HFFc6 (cell line): ENCODE measurements around the gene BCAT1. TPM values are rescaled to one million over a fixed set of nuclear protein-coding genes. Genes with fewer than 3 reads are reported as not detected.

ENCODE experiments used
- DNase-seq: peaks from one replicate; pipeline ENCODE4 v3.0.0-alpha.2; 2018
- H3K27ac Mint-ChIP-seq: 2 replicates; pipeline ENCODE4 v1.8.0; 2020; ENCODE audit warnings: mild to moderate bottlenecking, mixed read lengths
- H3K27me3 Mint-ChIP-seq: 2 replicates; pipeline ENCODE4 v1.8.0; 2021; ENCODE audit warnings: mild to moderate bottlenecking, moderate library complexity, mixed read lengths; ENCODE audit not compliant: insufficient read depth
- H3K36me3 Mint-ChIP-seq: 2 replicates; pipeline ENCODE4 v1.8.0; 2021; ENCODE audit warnings: low read depth, mixed read lengths
- H3K4me1 Mint-ChIP-seq: 2 replicates; pipeline ENCODE4 v1.8.0; 2020; ENCODE audit warnings: low read depth, mixed read lengths
- H3K4me3 Mint-ChIP-seq: 2 replicates; pipeline ENCODE4 v1.8.0; 2020; ENCODE audit warnings: mild to moderate bottlenecking, moderate library complexity, mixed read lengths
- H3K9me3 Mint-ChIP-seq: 2 replicates; pipeline ENCODE4 v1.8.0; 2020; ENCODE audit warnings: mild to moderate bottlenecking, mixed read lengths
- total RNA-seq, 6 experiments: library from RNA; stranded (reverse); fragmentation: NEBNext Ultra II Directional; extraction: Animal tissue kit (Norgen Biotek cat#: 25700); gene quantifications; 2 replicates in 1 of 6; 3 replicates in 5 of 6; pipeline ENCODE4 v1.2.3, GENCODE V29; 2021
- TF ChIP-seq, protein P1 (sequence below): fragments of 200-600 bp; sonication (generic); IDR thresholded peaks from 2 replicates; pipeline ENCODE4 v1.5.0; 2021; ENCODE audit warnings: antibody characterized with exemption, mild to moderate bottlenecking

BCAT1 gene
- total RNA-seq, 6 experiments from 2014 or later, result 156 to 180 (median 173) TPM

DNA sequence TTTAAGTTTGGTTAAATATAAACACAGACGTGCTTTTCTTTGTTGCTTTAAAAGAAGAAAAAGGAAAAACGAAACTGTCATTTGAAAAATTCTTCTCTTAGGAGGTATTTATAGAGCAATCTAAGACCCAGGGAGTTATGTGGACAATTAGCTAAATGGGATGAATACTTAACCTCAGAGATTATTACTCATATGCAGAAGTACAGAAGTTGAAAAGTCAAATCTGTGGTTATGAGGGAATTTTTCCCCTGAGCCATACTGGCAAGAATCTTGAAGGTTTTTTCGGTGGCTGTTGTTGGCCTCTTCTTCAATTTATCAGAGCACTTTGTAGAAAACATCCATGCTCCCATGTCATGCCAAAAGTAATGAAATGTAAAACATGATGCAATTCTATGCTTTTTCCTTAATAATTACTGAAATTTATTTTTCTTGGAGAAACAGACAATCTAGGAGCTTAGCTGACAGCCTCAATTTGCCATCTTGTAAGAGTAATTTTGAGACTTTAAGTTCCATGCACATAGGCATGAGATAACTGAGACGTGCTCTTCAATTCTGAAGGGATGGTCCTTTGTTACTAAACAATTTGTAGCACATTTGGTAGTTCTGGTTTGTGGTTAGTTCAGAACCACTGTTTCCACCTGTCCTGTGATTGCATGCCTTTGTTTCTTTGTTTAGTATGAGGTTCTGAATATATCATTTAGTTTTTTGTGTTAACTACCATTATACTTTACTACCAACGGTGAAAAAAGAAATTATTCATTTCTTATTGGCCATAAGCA lies 126.6 kb downstream of the BCAT1 start:
- no peaks in the 10 kb centered on the region for H3K9me3 Mint-ChIP-seq
- peak overlapping the region; percentile 79 for H3K27ac Mint-ChIP-seq
- peak overlapping the region; percentile 70 for H3K4me3 Mint-ChIP-seq
- H3K36me3 Mint-ChIP-seq, result peaks cover 44% of the 10 kb centered on the region
- peak; percentile 75 for DNase-seq
- H3K4me1 Mint-ChIP-seq, result peaks cover 45% of the 10 kb centered on the region
- H3K27me3 Mint-ChIP-seq, result no peaks in the 10 kb centered on the region; the same call in none of the 2 replicates
- TF ChIP-seq, protein P1, sequence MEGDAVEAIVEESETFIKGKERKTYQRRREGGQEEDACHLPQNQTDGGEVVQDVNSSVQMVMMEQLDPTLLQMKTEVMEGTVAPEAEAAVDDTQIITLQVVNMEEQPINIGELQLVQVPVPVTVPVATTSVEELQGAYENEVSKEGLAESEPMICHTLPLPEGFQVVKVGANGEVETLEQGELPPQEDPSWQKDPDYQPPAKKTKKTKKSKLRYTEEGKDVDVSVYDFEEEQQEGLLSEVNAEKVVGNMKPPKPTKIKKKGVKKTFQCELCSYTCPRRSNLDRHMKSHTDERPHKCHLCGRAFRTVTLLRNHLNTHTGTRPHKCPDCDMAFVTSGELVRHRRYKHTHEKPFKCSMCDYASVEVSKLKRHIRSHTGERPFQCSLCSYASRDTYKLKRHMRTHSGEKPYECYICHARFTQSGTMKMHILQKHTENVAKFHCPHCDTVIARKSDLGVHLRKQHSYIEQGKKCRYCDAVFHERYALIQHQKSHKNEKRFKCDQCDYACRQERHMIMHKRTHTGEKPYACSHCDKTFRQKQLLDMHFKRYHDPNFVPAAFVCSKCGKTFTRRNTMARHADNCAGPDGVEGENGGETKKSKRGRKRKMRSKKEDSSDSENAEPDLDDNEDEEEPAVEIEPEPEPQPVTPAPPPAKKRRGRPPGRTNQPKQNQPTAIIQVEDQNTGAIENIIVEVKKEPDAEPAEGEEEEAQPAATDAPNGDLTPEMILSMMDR, result no peak

DNA sequence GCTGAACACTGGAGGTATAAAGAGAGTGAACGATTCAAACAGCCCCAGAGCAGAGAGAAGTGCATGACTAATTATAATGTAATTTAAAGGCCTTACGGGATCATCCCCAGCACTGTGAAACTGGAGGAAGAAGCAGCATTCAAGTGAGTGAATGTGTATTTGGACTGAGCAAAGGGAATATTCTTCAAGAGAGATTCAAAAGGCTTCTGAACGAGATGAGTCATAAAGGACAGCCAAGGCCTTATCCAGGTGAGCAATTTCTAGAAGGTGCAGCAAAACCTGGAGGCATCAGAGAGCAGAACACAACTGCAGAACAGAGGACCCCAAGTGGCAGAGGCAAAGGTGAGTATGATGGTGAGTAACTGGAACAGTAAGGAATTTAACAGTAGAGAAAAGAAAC lies 127.2 kb downstream of the BCAT1 start:
- Mint-ChIP-seq H3K4me1 (peaks cover 45% of the 10 kb centered on the region), H3K27me3 (no peaks in the 10 kb centered on the region; the same call in 1 of the 2 replicates), H3K27ac (peak overlapping the region; percentile 79), H3K9me3 (no peaks in the 10 kb centered on the region), H3K36me3 (peaks cover 41% of the 10 kb centered on the region), H3K4me3 (peak overlapping the region; percentile 70)
- TF ChIP-seq, protein P1, result no peak
- peak; percentile 70 for DNase-seq

DNA sequence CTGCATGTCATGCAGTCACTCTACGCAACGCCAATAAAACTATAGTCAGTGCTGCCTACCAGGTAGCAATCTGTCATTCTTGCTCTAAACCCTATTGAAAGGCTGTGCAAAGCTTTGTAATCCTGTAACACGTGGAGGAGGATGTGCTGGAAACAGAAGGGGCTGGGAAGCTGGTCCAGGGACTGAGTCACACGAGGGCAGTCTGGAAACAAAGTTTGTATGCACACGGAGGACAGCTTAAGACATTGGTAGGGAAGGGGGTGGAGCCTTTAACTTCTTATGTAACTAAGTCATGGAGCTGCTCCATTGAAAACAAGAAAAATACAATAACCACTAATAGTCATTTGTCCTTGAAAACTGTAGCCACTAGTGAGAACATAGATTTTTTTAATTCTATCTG lies 128.0 kb downstream of the BCAT1 start:
- H3K4me1 Mint-ChIP-seq, result peaks cover 45% of the 10 kb centered on the region
- H3K27ac Mint-ChIP-seq, result peak overlapping the region; percentile 79; the same call in 1 of the 2 replicates
- no peaks in the 10 kb centered on the region for H3K9me3 Mint-ChIP-seq
- peaks cover 34% of the 10 kb centered on the region for H3K36me3 Mint-ChIP-seq
- TF ChIP-seq, protein P1, result no peak
- no peak overlapping the region for H3K4me3 Mint-ChIP-seq
- DNase-seq, result peak; percentile 5
- no peaks in the 10 kb centered on the region; the same call in 1 of the 2 replicates for H3K27me3 Mint-ChIP-seq

DNA sequence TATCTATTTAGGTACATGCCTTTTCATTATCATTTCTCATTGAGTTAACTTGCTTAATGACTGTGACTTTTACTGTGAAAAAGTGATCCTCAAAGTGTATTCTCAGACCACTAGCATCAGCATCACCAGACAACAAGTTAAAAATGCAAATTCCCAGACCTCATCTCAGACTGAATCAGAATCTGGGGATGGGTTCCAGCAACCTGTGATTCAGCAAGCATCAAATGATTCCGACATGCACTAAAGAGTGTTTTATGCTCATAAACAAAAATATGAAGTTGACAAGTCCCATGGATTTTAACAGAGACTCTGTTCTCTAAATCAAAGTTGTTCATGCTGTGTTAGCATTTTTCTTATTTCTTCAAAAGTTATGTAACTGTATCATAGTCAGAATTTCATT lies 130.6 kb downstream of the BCAT1 start:
- no peak for DNase-seq
- Mint-ChIP-seq H3K27me3 (no peaks in the 10 kb centered on the region), H3K4me3 (no peak overlapping the region), H3K4me1 (peaks cover 37% of the 10 kb centered on the region), H3K9me3 (no peaks in the 10 kb centered on the region), H3K36me3 (peaks cover 28% of the 10 kb centered on the region), H3K27ac (no peak overlapping the region)
- TF ChIP-seq, protein P1, result no peak

GRCh38 chr12:24815114-24815423 lies 133.8 kb downstream of the BCAT1 start:
- peaks cover 5% of the 10 kb centered on the region; the same call in 1 of the 2 replicates for H3K4me1 Mint-ChIP-seq
- no peaks in the 10 kb centered on the region for H3K27me3 Mint-ChIP-seq
- no peak for DNase-seq
- H3K27ac Mint-ChIP-seq, result no peak overlapping the region
- TF ChIP-seq, protein P1, result no peak
- no peak overlapping the region for H3K4me3 Mint-ChIP-seq
- peaks cover 39% of the 10 kb centered on the region for H3K36me3 Mint-ChIP-seq
- no peaks in the 10 kb centered on the region for H3K9me3 Mint-ChIP-seq
